GM18907 (cell line): ENCODE measurements around the gene INSL4.

Experiments
- ATAC-seq: cut with Tn5 transposase; IDR thresholded peaks from one replicate; pipeline ENCODE4 v1.9.1; 2021; ENCODE audit warnings: mild to moderate bottlenecking, moderate library complexity; ENCODE audit not compliant: unreplicated experiment

Gene INSL4

GRCh38 chr9:5231212-5231611 lies at the start of gene INSL4:
Gene INSL4 (plus strand): TSS chr9:5231419. CDS start chr9:5231524, 105 bp downstream.
- ATAC-seq: no peak

- ATAC-seq: no peak
Measured at GRCh38 chr9:5184776-5185175, 46.4 kb upstream of the INSL4 start.

- no peak for ATAC-seq
Measured at GRCh38 chr9:5185220-5185840, 45.9 kb upstream of the INSL4 start, which contains the start of gene INSL6. Gene INSL6 (minus strand): TSS chr9:5185639. CDS start chr9:5185602, 37 bp downstream.

GRCh38 chr9:5186416-5187169 lies 44.6 kb upstream of the INSL4 start:
- no peak for ATAC-seq

- ATAC-seq: no peak
Measured at GRCh38 chr9:5188060-5188984, 42.9 kb upstream of the INSL4 start.

- no peak for ATAC-seq
Measured at GRCh38 chr9:5191985-5192384, 39.2 kb upstream of the INSL4 start.

- ATAC-seq: no peak
Measured at GRCh38 chr9:5193345-5193744, 37.9 kb upstream of the INSL4 start.

- no peak for ATAC-seq
Measured at GRCh38 chr9:5195463-5195862, 35.8 kb upstream of the INSL4 start.

GRCh38 chr9:5205071-5205470 lies 26.1 kb upstream of the INSL4 start:
- ATAC-seq: no peak

- no peak for ATAC-seq
Measured at GRCh38 chr9:5230554-5230953, 665 bp upstream of the INSL4 start.

- ATAC-seq: no peak
Measured at GRCh38 chr9:5263351-5264218, 32.4 kb downstream of the INSL4 start.

- ATAC-seq: no peak
Measured at GRCh38 chr9:5264219-5264595, 33.0 kb downstream of the INSL4 start.

GRCh38 chr9:5265939-5266338 lies 34.7 kb downstream of the INSL4 start:
- no peak for ATAC-seq

- ATAC-seq: no peak
Measured at GRCh38 chr9:5269249-5269715, 38.1 kb downstream of the INSL4 start.

- no peak for ATAC-seq
Measured at GRCh38 chr9:5274770-5275169, 43.6 kb downstream of the INSL4 start.

- ATAC-seq: no peak
Measured at GRCh38 chr9:5278486-5278885, 47.3 kb downstream of the INSL4 start.
